ENCODE measurements around the gene SS18L1. TPM values are rescaled to one million over a fixed set of nuclear protein-coding genes. Genes with fewer than 3 reads are reported as not detected.

Gene SS18L1
- total and polyA plus RNA-seq, 11 donors: 6.5 to 12.4 (median 7.9) TPM

DNA sequence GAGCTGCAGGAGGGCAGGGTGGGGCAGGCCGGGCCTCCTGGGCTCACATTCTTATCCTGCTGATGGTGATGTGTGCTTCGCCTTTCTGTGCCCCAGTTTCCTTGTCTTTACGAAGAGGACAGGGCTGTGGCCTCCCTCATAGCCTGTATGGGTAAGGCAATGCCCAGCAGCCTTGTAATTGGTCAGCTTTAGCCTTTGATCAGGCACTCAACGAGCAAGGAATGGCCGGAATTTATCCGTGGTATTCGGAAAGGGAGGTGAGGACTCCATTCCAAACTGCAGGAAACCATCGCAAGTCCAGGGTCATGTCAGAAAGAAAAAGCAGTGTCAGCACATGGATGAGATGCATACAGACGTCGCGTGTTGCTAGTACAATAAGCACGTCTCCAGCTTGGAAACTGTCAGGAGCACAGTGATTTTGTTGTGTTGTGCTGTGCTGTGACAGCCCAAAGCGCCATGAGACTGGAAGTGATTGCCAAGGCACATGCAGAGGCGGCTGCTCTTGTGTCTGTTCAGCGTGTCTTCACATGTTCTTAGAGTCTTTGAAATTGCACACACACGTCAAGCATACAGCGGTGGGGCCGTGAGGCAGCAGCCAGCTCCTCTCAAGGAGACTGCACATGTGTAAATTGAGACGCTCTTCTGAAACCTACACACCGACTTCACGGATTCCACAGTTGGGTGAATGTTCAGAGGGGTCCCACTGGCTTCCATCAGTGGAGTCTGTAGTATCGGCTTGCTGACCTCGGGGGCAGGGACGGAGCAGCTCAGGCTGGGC, 6.2 kb downstream of the SS18L1 start:
- peak in 1 of 4 donors; percentile 19 for ATAC-seq
- peak overlapping the region in 1 of 12 donors; percentile 31 for H3K27ac ChIP-seq
- no peaks in the 10 kb centered on the region for H3K9me3 ChIP-seq
- 67 to 69% (median 68%) methylated on average over 22 to 24 of the region's 24 CpGs for WGBS, 4 donors
- H3K4me3 ChIP-seq: no peak overlapping the region
- no peak for DNase-seq
- TF ChIP-seq, protein P1, sequence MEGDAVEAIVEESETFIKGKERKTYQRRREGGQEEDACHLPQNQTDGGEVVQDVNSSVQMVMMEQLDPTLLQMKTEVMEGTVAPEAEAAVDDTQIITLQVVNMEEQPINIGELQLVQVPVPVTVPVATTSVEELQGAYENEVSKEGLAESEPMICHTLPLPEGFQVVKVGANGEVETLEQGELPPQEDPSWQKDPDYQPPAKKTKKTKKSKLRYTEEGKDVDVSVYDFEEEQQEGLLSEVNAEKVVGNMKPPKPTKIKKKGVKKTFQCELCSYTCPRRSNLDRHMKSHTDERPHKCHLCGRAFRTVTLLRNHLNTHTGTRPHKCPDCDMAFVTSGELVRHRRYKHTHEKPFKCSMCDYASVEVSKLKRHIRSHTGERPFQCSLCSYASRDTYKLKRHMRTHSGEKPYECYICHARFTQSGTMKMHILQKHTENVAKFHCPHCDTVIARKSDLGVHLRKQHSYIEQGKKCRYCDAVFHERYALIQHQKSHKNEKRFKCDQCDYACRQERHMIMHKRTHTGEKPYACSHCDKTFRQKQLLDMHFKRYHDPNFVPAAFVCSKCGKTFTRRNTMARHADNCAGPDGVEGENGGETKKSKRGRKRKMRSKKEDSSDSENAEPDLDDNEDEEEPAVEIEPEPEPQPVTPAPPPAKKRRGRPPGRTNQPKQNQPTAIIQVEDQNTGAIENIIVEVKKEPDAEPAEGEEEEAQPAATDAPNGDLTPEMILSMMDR (IDR thresholded peaks at IDR 0.05): no peak
- no peak for TF ChIP-seq POLR2A (IDR thresholded peaks at IDR 0.05)
- H3K27me3 ChIP-seq: no peaks in the 10 kb centered on the region
- peaks cover 0 to 41% (median 21%) of the 10 kb centered on the region in 12 donors for H3K4me1 ChIP-seq
- intact Hi-C loops (cut with DNase I): loop anchor here in 4 of 10 donors (5.0 to 10.0 kb wide), 4 partner anchors 33 to 235 kb away; partner anchors contain the start of genes MTG2 (in 1 of the 4), OSBPL2 (in 1 of the 4) and RPS21 (in 1 of the 4)
- peaks cover 0 to 14% (median 3%) of the 10 kb centered on the region in 9 donors for H3K36me3 ChIP-seq

- H3K27ac ChIP-seq: no peak overlapping the region
- no peak for DNase-seq
- WGBS, 4 donors: 84 to 98% (median 95%) methylated on average over 9 to 11 of the region's 11 CpGs
- H3K4me3 ChIP-seq: no peak overlapping the region
- intact Hi-C loops (cut with DNase I): no loop called here
- no peak for ATAC-seq
- H3K36me3 ChIP-seq: peaks cover 0 to 19% (median 5%) of the 10 kb centered on the region in 9 donors
- H3K4me1 ChIP-seq: peaks cover 0 to 36% (median 16%) of the 10 kb centered on the region in 12 donors
- no peak for TF ChIP-seq POLR2A (IDR thresholded peaks at IDR 0.05)
- TF ChIP-seq, protein P1 (IDR thresholded peaks at IDR 0.05): no peak
- H3K9me3 ChIP-seq: no peaks in the 10 kb centered on the region
- no peaks in the 10 kb centered on the region for H3K27me3 ChIP-seq
These were observed 6.7 kb downstream of the SS18L1 start for GRCh38 chr20:62150310-62150575.

DNA sequence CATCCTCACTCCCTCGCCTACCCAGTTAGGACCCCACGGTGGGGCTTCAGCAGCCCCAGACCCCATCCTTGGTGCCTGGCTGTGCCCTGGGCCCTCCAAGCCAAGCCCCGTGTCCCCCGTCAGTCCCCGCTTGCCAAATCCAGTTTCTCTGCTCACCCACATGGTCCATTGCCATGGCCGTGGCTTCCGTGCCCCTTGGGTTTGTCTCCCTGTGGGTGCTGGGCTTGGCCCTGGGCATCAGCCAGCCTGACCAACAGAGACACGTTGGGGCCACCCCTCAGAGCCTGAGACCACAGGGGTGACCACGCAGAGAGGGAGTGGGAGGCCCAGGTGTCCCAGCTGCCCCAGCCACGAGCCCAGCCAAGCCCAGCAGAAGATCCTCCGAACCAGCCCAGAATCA, 7.7 kb downstream of the SS18L1 start:
- intact Hi-C loops (cut with DNase I): no loop called here
- Histone ChIP-seq H3K27ac (no peak overlapping the region), H3K27me3 (no peaks in the 10 kb centered on the region), H3K4me1 (peaks cover 0 to 33% (median 9%) of the 10 kb centered on the region in 12 donors), H3K9me3 (no peaks in the 10 kb centered on the region), H3K36me3 (peaks cover 0 to 20% (median 5%) of the 10 kb centered on the region in 9 donors), H3K4me3 (no peak overlapping the region)
- DNase-seq: no peak
- TF ChIP-seq, protein P1 (IDR thresholded peaks at IDR 0.05): no peak
- TF ChIP-seq POLR2A (IDR thresholded peaks at IDR 0.05): no peak
- ATAC-seq: no peak
- WGBS, 4 donors: 84 to 92% (median 90%) methylated on average over 11 of the region's 11 CpGs

- H3K36me3 ChIP-seq: peaks cover 0 to 20% (median 5%) of the 10 kb centered on the region in 9 donors
- H3K27me3 ChIP-seq: no peaks in the 10 kb centered on the region
- peaks cover 0 to 39% (median 14%) of the 10 kb centered on the region in 12 donors for H3K4me1 ChIP-seq
- DNase-seq: no peak
- no peak for ATAC-seq
- no peak overlapping the region for H3K27ac ChIP-seq
- no peak overlapping the region for H3K4me3 ChIP-seq
- WGBS, 4 donors: 86 to 91% (median 87%) methylated on average over 23 of the region's 23 CpGs
- H3K9me3 ChIP-seq: no peaks in the 10 kb centered on the region
- intact Hi-C loops (cut with DNase I): no loop called here
- TF ChIP-seq, protein P1 (IDR thresholded peaks at IDR 0.05): no peak
- no peak for TF ChIP-seq POLR2A (IDR thresholded peaks at IDR 0.05)
These were observed 8.3 kb downstream of the SS18L1 start for GRCh38 chr20:62151835-62152364.
